B cell (primary cell): ENCODE data around the gene RNF207. TPM values are rescaled to one million over a fixed set of nuclear protein-coding genes. Genes with fewer than 3 reads are reported as not detected.

Experiments used
- ATAC-seq: fragments of 200-7000 bp; cut with Tn5 transposase; one replicate; pipeline ENCODE4 v1.10.0; 2021; ENCODE audit warnings: low read depth, mild to moderate bottlenecking, moderate number of reproducible peaks, moderate library complexity
- CTCF ChIA-PET: fragments of 350-600 bp; sonication (Branson Sonifier 250); formaldehyde crosslinking; loops from one replicate; lab custom pipeline; 2021; ENCODE audit warnings: antibody characterized with exemption, inconsistent platforms; lab: Charles Lee
- POLR2A ChIA-PET: fragments of 350-600 bp; sonication (Branson Sonifier 250); formaldehyde crosslinking; loops from one replicate; lab custom pipeline; 2021; ENCODE audit warnings: antibody characterized with exemption; lab: Charles Lee
- DNase-seq: peaks from one replicate; pipeline ENCODE4 v3.0.0; 2013
- H2AFZ ChIP-seq: 2 replicates; pipeline ENCODE4 v1.6.1; 2012; ENCODE audit warnings: mild to moderate bottlenecking, low read depth, low read length; ENCODE audit not compliant: insufficient read depth, poor library complexity, severe bottlenecking
- H3K27ac ChIP-seq, 2 donors: 1 replicate in 1 of 2; 2 replicates in 1 of 2; pipeline ENCODE4 v1.5.1; 2012 to 2013; ENCODE audit warnings: low read length in 2 of 2, mild to moderate bottlenecking in 2 of 2, moderate library complexity in 1 of 2
- H3K27me3 ChIP-seq, 4 experiments: fragments of 200-600 bp in 1 of 4; sonication (generic) in 1 of 4; replicated peaks in 1 of 4; 1 replicate in 2 of 4; 2 replicates in 2 of 4; pipeline versions ENCODE4 v1.6.1 to v1.7.0; 2013 to 2016; ENCODE audit warnings: low read length in 3 of 4, mild to moderate bottlenecking in 2 of 4, mixed read lengths in 1 of 4, moderate library complexity in 1 of 4; ENCODE audit not compliant: insufficient read depth in 4 of 4, control insufficient read depth in 3 of 4; ENCODE audit errors: control extremely low read depth in 1 of 4
- H3K36me3 ChIP-seq, 2 experiments: replicated peaks in 1 of 2; 1 replicate in 1 of 2; 2 replicates in 1 of 2; pipeline versions ENCODE4 v1.6.1 to v1.7.1; 2013; ENCODE audit warnings: low read length in 1 of 2; ENCODE audit not compliant: insufficient read depth in 2 of 2, control insufficient read depth in 1 of 2; ENCODE audit errors: control extremely low read depth in 1 of 2, extremely low read depth in 1 of 2
- H3K4me1 ChIP-seq, 2 donors: fragments of 200-600 bp in 1 of 2; sonication (generic) in 1 of 2; 1 replicate in 1 of 2; 2 replicates in 1 of 2; pipeline versions ENCODE4 v1.5.1 to v1.6.1; 2013 to 2017; ENCODE audit warnings: low read length in 2 of 2; ENCODE audit not compliant: control insufficient read depth in 2 of 2, insufficient read depth in 2 of 2
- H3K4me2 ChIP-seq: replicated peaks from 2 replicates; pipeline ENCODE3; 2012; ENCODE audit warnings: mild to moderate bottlenecking, low read depth, low read length; ENCODE audit not compliant: poor library complexity, severe bottlenecking
- H3K4me3 ChIP-seq, 5 experiments: fragments of 200-600 bp in 1 of 5; sonication (generic) in 1 of 5; 1 replicate in 3 of 5; 2 replicates in 2 of 5; pipeline versions ENCODE4 v1.5.1 to v1.7.0; 2011 to 2016; ENCODE audit warnings: low read length in 4 of 5, mild to moderate bottlenecking in 4 of 5, low read depth in 2 of 5, control low read depth in 1 of 5, moderate library complexity in 1 of 5; ENCODE audit not compliant: insufficient read depth in 1 of 5; ENCODE audit errors: control extremely low read depth in 1 of 5, extremely low read depth in 1 of 5
- H3K79me2 ChIP-seq: fragments of 200-600 bp; sonication (generic); one replicate; pipeline ENCODE4 v1.6.0; 2016; ENCODE audit warnings: low read length; ENCODE audit not compliant: control insufficient read depth, insufficient read depth
- H3K9ac ChIP-seq: fragments of 200-600 bp; sonication (generic); 2 replicates; pipeline ENCODE4 v1.6.1; 2017; ENCODE audit warnings: mild to moderate bottlenecking, low read length, moderate library complexity
- H3K9me3 ChIP-seq, 3 donors: one replicate each; pipeline versions ENCODE4 v1.6.1 to v1.7.1; 2013; ENCODE audit warnings: low read length in 2 of 3; ENCODE audit not compliant: control insufficient read depth in 2 of 3, insufficient read depth in 1 of 3; ENCODE audit errors: control extremely low read depth in 1 of 3
- H4K20me1 ChIP-seq: 2 replicates; pipeline ENCODE4 v1.6.0; 2012; ENCODE audit warnings: mild to moderate bottlenecking, low read length; ENCODE audit not compliant: insufficient read depth, control insufficient read depth, poor library complexity, severe bottlenecking
- H3K27ac Mint-ChIP-seq: one replicate; pipeline ENCODE4 v1.8.0; 2021; ENCODE audit warnings: mixed read lengths
- H3K27me3 Mint-ChIP-seq: one replicate; pipeline ENCODE4 v1.8.0; 2021; ENCODE audit warnings: mixed read lengths
- H3K4me1 Mint-ChIP-seq: one replicate; pipeline ENCODE4 v1.8.0; 2021; ENCODE audit warnings: mixed read lengths
- H3K4me3 Mint-ChIP-seq: one replicate; pipeline ENCODE4 v1.8.0; 2021; ENCODE audit warnings: mixed read lengths
- H3K9me3 Mint-ChIP-seq: one replicate; pipeline ENCODE4 v1.8.0; 2022; ENCODE audit warnings: mixed read lengths; ENCODE audit not compliant: insufficient read depth
- CTCF ChIP-seq: fragments of 200-600 bp; IDR thresholded peaks from one replicate; pipeline ENCODE4 v1.8.0; 2022; ENCODE audit warnings: antibody characterized with exemption, mild to moderate bottlenecking
- EZH2 ChIP-seq: IDR thresholded peaks from 2 replicates; pipeline ENCODE4 v1.6.1; 2012; ENCODE audit warnings: borderline replicate concordance, low read depth, mild to moderate bottlenecking, moderate library complexity, low read length; ENCODE audit not compliant: insufficient read depth, poor library complexity, severe bottlenecking
- WGBS: methylation state at CpG from one replicate; pipeline ENCODE4 v1.1.5; 2013; ENCODE audit warnings: missing lambda C conversion rate; ENCODE audit not compliant: insufficient coverage; 5-methylcytosine and 5-hydroxymethylcytosine counted together
- intact Hi-C: fragments of 100-400 bp; cut with micrococcal nuclease; formaldehyde crosslinking; loops from one replicate; pipeline ENCODE4 v1.10.0; 2022
- polyA plus RNA-seq: library from polyadenylated mRNA; depleted of rRNA; stranded (reverse); fragments of >200 nt; gene quantifications from 2 replicates; pipeline ENCODE4 v1.2.3, GENCODE V29; 2012
- total RNA-seq, 2 donors: library from RNA; stranded (reverse); fragments of 120-200 nt in 1 of 2; gene quantifications; 1 replicate in 1 of 2; 2 replicates in 1 of 2; pipeline versions ENCODE4 v1.2.3 to v1.2.4, GENCODE V29; 2013 to 2022

Gene RNF207
- total and polyA plus RNA-seq, 2 donors (not counting 1 experiment from before 2014, with no cell fraction given), result 1.5 to 6.8 TPM

GRCh38 chr1:6199298-6200187 is 6.4 kb upstream of the RNF207 start, which contains the start of gene RPL22:
Gene RPL22 (minus strand): TSS chr1:6199595. CDS start chr1:6199573, 22 bp downstream.
- Mint-ChIP-seq H3K27ac (peak within 1 kb of the TSS; percentile 96), H3K4me1 (peaks cover 39% of the 10 kb centered on the region), H3K9me3 (no peaks in the 10 kb centered on the region), H3K4me3 (peak within 1 kb of the TSS; percentile 90), H3K27me3 (peaks cover 6% of the 10 kb centered on the region)
- peaks cover 0 to 22% of the 10 kb centered on the region in 2 experiments for H3K36me3 ChIP-seq
- ATAC-seq (peak; percentile 93), DNase-seq (peak; percentile 98)
- H3K4me1 ChIP-seq, result peaks cover 23 to 24% of the 10 kb centered on the region in 2 donors
- ChIA-PET CTCF (interaction anchor here (1.0 to 1.6 kb wide), 2 partner anchors 14 to 35 kb away, joined by 4 to 6 read pairs; no protein-coding TSS in a partner anchor), POLR2A (interaction anchor here (1.3 kb wide), 1 partner anchor 174 kb away, joined by 3 read pairs; no protein-coding TSS in a partner anchor)
- peaks cover 46% of the 10 kb centered on the region for H4K20me1 ChIP-seq
- H3K9me3 ChIP-seq, result peaks cover 0 to 4% (median 0%) of the 10 kb centered on the region in 3 donors
- peak within 1 kb of the TSS; percentile 83 for H2AFZ ChIP-seq
- TF ChIP-seq CTCF (no peak), EZH2 (no peak)
- H3K4me2 ChIP-seq, result peak within 1 kb of the TSS; percentile 92
- peak within 1 kb of the TSS; percentile 44 to 83 for H3K27ac ChIP-seq
- H3K9ac ChIP-seq, result peak within 1 kb of the TSS; percentile 93
- intact Hi-C loops, result loop anchor here (1.0 to 10.0 kb wide), 7 partner anchors 9 to 585 kb away; partner anchors contain the start of genes ACOT7, CAMTA1, DNAJC11 and ICMT
- H3K27me3 ChIP-seq, result peaks cover 0 to 3% (median under 1%) of the 10 kb centered on the region in 4 experiments
- WGBS, result 3% methylated on average over 51 of the region's 53 CpGs
- peaks cover 64% of the 10 kb centered on the region for H3K79me2 ChIP-seq
- H3K4me3 ChIP-seq, result peak within 1 kb of the TSS; percentile 75 to 99 (median 89)
